MM.1S (cell line): Measurements from ENCODE around the gene LIN37.
"Not testable (repeated sequence)": the region's sequence is repeated elsewhere in the genome, so short reads cannot be mapped to it uniquely, and the experiment has no call there.

Experiments
- DNase-seq: peaks from one replicate; pipeline ENCODE4 v3.0.0-alpha.2; 2015
- H2AFZ ChIP-seq: fragments of 300-600 bp; sonication (generic); 2 replicates; pipeline ENCODE4 v1.6.0; 2016; ENCODE audit warnings: antibody characterized with exemption, low read length
- H3F3A ChIP-seq: fragments of 300-600 bp; sonication (generic); 2 replicates; pipeline ENCODE4 v1.6.1; 2016; ENCODE audit warnings: mild to moderate bottlenecking, antibody characterized with exemption, low read length, moderate library complexity, mixed read lengths; ENCODE audit not compliant: insufficient read depth
- H3K27ac ChIP-seq: fragments of 300-600 bp; sonication (generic); 2 replicates; pipeline ENCODE4 v1.5.1; 2016; ENCODE audit warnings: mild to moderate bottlenecking, low read length
- H3K27me3 ChIP-seq: fragments of 300-600 bp; sonication (generic); replicated peaks from 2 replicates; pipeline ENCODE4 v1.6.0; 2016; ENCODE audit warnings: low read length; ENCODE audit not compliant: insufficient read depth
- H3K36me3 ChIP-seq: fragments of 300-600 bp; sonication (generic); replicated peaks from 2 replicates; pipeline ENCODE4 v1.6.1; 2016; ENCODE audit warnings: mild to moderate bottlenecking, low read length, mixed read lengths; ENCODE audit not compliant: insufficient read depth
- H3K4me1 ChIP-seq: fragments of 300-600 bp; sonication (generic); 2 replicates; pipeline ENCODE4 v1.6.1; 2016; ENCODE audit warnings: low read length, mixed read lengths
- H3K4me2 ChIP-seq: fragments of 300-600 bp; sonication (generic); 2 replicates; pipeline ENCODE4 v1.6.0; 2016; ENCODE audit warnings: low read depth, low read length
- H3K4me3 ChIP-seq: fragments of 300-600 bp; sonication (generic); 2 replicates; pipeline ENCODE4 v1.5.1; 2016; ENCODE audit warnings: low read length, mixed read lengths
- H3K79me2 ChIP-seq: fragments of 300-600 bp; sonication (generic); 2 replicates; pipeline ENCODE4 v1.6.1; 2016; ENCODE audit warnings: mixed run types, low read length, mixed read lengths
- H3K9ac ChIP-seq: fragments of 300-600 bp; sonication (generic); 2 replicates; pipeline ENCODE4 v1.6.1; 2016; ENCODE audit warnings: low read length, mixed read lengths
- H3K9me2 ChIP-seq: fragments of 300-600 bp; sonication (generic); replicated peaks from 2 replicates; pipeline ENCODE4 v1.6.1; 2016; ENCODE audit warnings: mild to moderate bottlenecking, low read length, mixed read lengths; ENCODE audit not compliant: insufficient read depth
- H3K9me3 ChIP-seq: fragments of 300-600 bp; sonication (generic); replicated peaks from 2 replicates; pipeline ENCODE4 v1.6.1; 2016; ENCODE audit warnings: mild to moderate bottlenecking, low read length, mixed read lengths; ENCODE audit not compliant: insufficient read depth
- H4K20me1 ChIP-seq: fragments of 300-600 bp; sonication (generic); 2 replicates; pipeline ENCODE4 v1.6.1; 2016; ENCODE audit warnings: mild to moderate bottlenecking, low read length, moderate library complexity, mixed read lengths; ENCODE audit not compliant: insufficient read depth
- EZH2 ChIP-seq: fragments of 300-600 bp; sonication (generic); optimal IDR thresholded peaks from 2 replicates; pipeline ENCODE3; 2017; ENCODE audit warnings: low read depth, mild to moderate bottlenecking, antibody characterized with exemption, low read length, mixed read lengths
- EZH2phosphoT487 ChIP-seq: fragments of 300-600 bp; sonication (generic); IDR thresholded peaks from 2 replicates; pipeline ENCODE4 v1.6.1; 2018; ENCODE audit warnings: antibody characterized with exemption, low read length
- TF ChIP-seq, protein P1 (sequence below): fragments of 300-600 bp; sonication (generic); IDR thresholded peaks from 2 replicates; pipeline ENCODE4 v1.5.1; 2016; ENCODE audit warnings: antibody characterized with exemption, low read length, mixed read lengths

The LIN37 gene

DNA sequence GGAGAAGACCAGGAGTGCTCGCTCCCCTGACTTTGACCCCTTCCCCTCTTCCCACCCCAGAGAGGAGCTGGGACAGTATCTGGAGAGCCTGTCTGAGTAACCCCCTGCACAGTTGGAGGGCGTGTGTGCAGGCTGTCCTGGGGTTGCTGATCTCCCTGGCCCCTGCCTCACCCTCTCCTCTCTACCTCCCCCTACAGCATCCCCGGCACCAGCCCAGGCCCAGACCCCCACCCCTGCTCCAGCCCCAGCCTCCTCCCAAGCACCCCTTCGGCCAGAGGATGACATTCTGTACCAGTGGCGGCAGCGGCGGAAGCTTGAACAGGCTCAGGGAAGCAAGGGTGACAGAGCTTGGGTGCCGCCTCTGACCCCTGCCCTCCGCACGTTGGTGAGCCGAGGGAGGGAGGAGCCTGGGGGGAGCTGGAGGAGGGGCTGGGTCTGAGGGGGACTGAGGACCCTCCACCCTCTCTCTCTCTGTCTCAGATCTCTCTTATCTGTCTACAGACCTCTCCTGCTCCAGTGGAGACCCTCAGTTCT lies 18.3 kb downstream of the LIN37 start:
- no peak overlapping the region for H3K4me3 ChIP-seq
- H3K4me2 ChIP-seq: no peak overlapping the region
- H3K27me3 ChIP-seq: no peaks in the 10 kb centered on the region
- no peaks in the 10 kb centered on the region for H4K20me1 ChIP-seq
- H3F3A ChIP-seq: no peaks in the 10 kb centered on the region
- H3K9me3 ChIP-seq: no peaks in the 10 kb centered on the region
- no peaks in the 10 kb centered on the region for H3K4me1 ChIP-seq
- no peak overlapping the region for H3K27ac ChIP-seq
- no peak overlapping the region for H3K9ac ChIP-seq
- H3K36me3 ChIP-seq: no peaks in the 10 kb centered on the region
- DNase-seq: no peak
- H3K9me2 ChIP-seq: no peaks in the 10 kb centered on the region
- H2AFZ ChIP-seq: no peak overlapping the region
- no peak for TF ChIP-seq EZH2
- TF ChIP-seq, protein P1, sequence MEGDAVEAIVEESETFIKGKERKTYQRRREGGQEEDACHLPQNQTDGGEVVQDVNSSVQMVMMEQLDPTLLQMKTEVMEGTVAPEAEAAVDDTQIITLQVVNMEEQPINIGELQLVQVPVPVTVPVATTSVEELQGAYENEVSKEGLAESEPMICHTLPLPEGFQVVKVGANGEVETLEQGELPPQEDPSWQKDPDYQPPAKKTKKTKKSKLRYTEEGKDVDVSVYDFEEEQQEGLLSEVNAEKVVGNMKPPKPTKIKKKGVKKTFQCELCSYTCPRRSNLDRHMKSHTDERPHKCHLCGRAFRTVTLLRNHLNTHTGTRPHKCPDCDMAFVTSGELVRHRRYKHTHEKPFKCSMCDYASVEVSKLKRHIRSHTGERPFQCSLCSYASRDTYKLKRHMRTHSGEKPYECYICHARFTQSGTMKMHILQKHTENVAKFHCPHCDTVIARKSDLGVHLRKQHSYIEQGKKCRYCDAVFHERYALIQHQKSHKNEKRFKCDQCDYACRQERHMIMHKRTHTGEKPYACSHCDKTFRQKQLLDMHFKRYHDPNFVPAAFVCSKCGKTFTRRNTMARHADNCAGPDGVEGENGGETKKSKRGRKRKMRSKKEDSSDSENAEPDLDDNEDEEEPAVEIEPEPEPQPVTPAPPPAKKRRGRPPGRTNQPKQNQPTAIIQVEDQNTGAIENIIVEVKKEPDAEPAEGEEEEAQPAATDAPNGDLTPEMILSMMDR: no peak
- TF ChIP-seq EZH2phosphoT487: no peak
- no peaks in the 10 kb centered on the region for H3K79me2 ChIP-seq

DNA sequence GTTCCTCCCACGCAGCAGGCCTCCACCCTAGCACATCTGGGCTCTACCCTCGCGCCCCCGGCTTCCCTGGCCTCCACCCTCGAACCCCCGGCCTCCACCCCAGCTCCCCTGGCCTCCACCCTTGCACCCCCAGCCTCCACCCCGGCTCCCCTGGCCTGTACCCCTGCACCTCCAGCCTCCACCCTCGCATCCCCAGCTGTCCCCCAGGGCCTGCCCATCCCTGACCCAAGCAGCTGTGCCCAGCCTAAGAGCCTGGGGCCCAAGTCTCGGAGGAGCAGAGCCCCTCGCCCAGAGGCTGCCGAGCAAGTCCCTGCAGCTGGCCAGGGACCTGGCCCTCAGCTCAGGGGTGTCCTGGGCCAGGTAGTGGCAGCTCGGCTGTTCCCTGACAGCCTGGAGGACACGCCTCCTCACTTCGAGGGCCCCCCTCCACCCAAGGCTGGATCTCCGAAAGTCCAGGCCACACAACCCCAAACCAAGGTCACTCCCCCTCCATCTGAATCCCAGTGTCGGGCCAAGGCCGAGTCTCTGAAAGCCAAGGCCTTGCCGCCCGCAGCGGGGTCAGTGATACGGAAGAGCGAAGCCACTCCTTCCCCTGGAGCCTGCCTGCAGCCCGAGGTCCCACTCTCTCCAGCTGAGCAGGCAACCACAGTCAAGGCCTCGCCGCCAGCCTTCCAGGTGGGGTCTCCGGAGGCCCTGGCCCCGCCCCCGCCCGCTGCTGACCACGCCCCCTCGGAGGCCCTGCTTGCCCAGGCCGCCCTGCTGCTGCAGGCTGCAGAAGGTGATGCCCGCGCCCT lies 19.1 kb downstream of the LIN37 start:
- no peak overlapping the region for H3K4me3 ChIP-seq
- H3K27me3 ChIP-seq: no peaks in the 10 kb centered on the region

DNA sequence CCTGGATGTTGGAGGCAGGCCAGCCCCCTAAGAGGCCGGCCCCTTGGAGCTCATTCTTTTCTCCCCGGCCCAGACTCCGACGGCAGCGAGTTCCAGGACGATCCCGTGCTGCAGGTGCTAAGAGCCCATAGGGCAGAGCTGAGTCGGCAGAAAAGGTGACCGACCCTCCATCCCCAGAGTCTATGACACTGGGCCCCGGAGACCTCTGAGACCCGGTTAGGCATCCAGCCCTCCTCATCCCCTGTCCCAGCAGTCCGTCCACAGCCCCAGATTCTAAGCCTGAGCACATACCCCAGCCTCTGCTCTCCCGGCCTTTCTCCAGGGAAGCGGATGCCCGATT lies 19.7 kb downstream of the LIN37 start:
- DNase-seq: no peak
- Histone ChIP-seq H3K9me3 (no peaks in the 10 kb centered on the region), H3K4me2 (no peak overlapping the region), H3K4me3 (no peak overlapping the region), H3K27ac (no peak overlapping the region), H3K4me1 (no peaks in the 10 kb centered on the region), H3K27me3 (no peaks in the 10 kb centered on the region), H2AFZ (no peak overlapping the region), H3K79me2 (no peaks in the 10 kb centered on the region), H4K20me1 (no peaks in the 10 kb centered on the region), H3K9me2 (no peaks in the 10 kb centered on the region), H3K9ac (no peak overlapping the region), H3K36me3 (no peaks in the 10 kb centered on the region), H3F3A (no peaks in the 10 kb centered on the region)
- TF ChIP-seq EZH2phosphoT487: no peak
- no peak for TF ChIP-seq EZH2
- TF ChIP-seq, protein P1: no peak

More for the DNA sequence above, 19.1 kb downstream of the LIN37 start:
- Histone ChIP-seq H3K27ac (no peak overlapping the region), H2AFZ (no peak overlapping the region), H4K20me1 (no peaks in the 10 kb centered on the region), H3F3A (no peaks in the 10 kb centered on the region), H3K36me3 (no peaks in the 10 kb centered on the region), H3K4me1 (no peaks in the 10 kb centered on the region), H3K79me2 (no peaks in the 10 kb centered on the region), H3K9me2 (no peaks in the 10 kb centered on the region), H3K9me3 (no peaks in the 10 kb centered on the region), H3K4me2 (no peak overlapping the region), H3K9ac (no peak overlapping the region)
- TF ChIP-seq, protein P1: no peak
- TF ChIP-seq EZH2 (no peak), EZH2phosphoT487 (no peak)
- DNase-seq: no peak

DNA sequence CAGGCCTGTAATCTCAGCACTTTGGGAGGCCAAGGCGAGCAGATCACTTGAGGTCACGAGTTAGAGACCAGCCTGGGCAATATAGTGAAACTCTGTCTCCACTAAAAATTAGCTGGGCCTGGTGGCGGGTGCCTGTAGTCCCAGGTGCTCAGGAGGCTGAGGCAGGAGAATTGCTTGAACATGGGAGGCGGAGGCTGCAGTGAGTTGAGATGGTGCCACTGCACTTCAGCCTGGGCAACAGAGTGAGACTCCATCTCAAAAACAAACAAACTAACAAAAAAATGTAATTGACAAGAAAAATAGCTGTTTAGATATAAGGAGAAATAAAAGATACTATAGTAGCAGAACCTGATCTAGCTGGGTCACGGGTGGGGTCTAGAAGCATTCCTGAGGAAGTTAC lies 24.0 kb downstream of the LIN37 start:
- not testable (repeated sequence) for H3K4me3 ChIP-seq, H3K9me2 ChIP-seq, H3K27ac ChIP-seq, DNase-seq, H3K9me3 ChIP-seq, H3K27me3 ChIP-seq, H3K9ac ChIP-seq, H4K20me1 ChIP-seq, H3K4me2 ChIP-seq, H3K36me3 ChIP-seq, H3F3A ChIP-seq, H2AFZ ChIP-seq
- Histone ChIP-seq H3K4me1 (peaks cover 12% of the 10 kb centered on the region), H3K79me2 (peaks cover 13% of the 10 kb centered on the region)
